Tibial artery (tissue), 4 donors: ENCODE results near the gene ENTPD8.
"Not testable (repeated sequence)": the region's sequence is repeated elsewhere in the genome, so short reads cannot be mapped to it uniquely, and the experiment has no call there.

Experiments
- DNase-seq, 2 donors: peaks; one replicate each; pipeline ENCODE4 v3.0.0-alpha.2; 2019
- H3K27ac ChIP-seq, 2 donors: fragments of 200-600 bp; sonication (generic) in 1 of 2; 1 replicate in 1 of 2; 2 replicates in 1 of 2; pipeline ENCODE4 v1.5.1; 2018 to 2019; ENCODE audit warnings: mild to moderate bottlenecking in 1 of 2
- H3K27me3 ChIP-seq, 2 donors: fragments of 200-600 bp; sonication (generic) in 1 of 2; one replicate each; pipeline versions ENCODE4 v1.5.1 to v1.6.0; 2016 to 2019
- H3K36me3 ChIP-seq, 3 donors: fragments of 200-600 bp; sonication (generic) in 2 of 3; one replicate each; pipeline ENCODE4 v1.5.1; 2016 to 2019; ENCODE audit warnings: mild to moderate bottlenecking in 2 of 3
- H3K4me1 ChIP-seq, 4 donors: fragments of 200-600 bp; sonication (generic) in 2 of 4; 1 replicate in 3 of 4; 2 replicates in 1 of 4; pipeline ENCODE4 v1.5.1; 2016 to 2019
- H3K4me3 ChIP-seq, 2 donors: fragments of 200-600 bp; sonication (generic) in 1 of 2; 1 replicate in 1 of 2; 2 replicates in 1 of 2; pipeline ENCODE4 v1.5.1; 2018 to 2019; ENCODE audit warnings: mild to moderate bottlenecking in 2 of 2
- H3K9me3 ChIP-seq, 3 donors: fragments of 200-600 bp; sonication (generic) in 1 of 3; one replicate each; pipeline ENCODE4 v1.5.1; 2016 to 2019
- intact Hi-C: fragments of 100-400 bp; cut with DNase I; formaldehyde crosslinking; loops from one replicate; pipeline ENCODE4 v1.15.0; 2023; ENCODE audit warnings: low total_unique reads
- TF ChIP-seq, protein P1 (sequence below), 2 experiments: fragments of 200-600 bp in 1 of 2; fragments of 450-650 bp in 1 of 2; IDR thresholded peaks; one replicate each; pipeline ENCODE4 v1.5.1; 2017 to 2019; ENCODE audit warnings: antibody characterized with exemption in 2 of 2, mild to moderate bottlenecking in 1 of 2, moderate library complexity in 1 of 2

ENTPD8 gene

DNA sequence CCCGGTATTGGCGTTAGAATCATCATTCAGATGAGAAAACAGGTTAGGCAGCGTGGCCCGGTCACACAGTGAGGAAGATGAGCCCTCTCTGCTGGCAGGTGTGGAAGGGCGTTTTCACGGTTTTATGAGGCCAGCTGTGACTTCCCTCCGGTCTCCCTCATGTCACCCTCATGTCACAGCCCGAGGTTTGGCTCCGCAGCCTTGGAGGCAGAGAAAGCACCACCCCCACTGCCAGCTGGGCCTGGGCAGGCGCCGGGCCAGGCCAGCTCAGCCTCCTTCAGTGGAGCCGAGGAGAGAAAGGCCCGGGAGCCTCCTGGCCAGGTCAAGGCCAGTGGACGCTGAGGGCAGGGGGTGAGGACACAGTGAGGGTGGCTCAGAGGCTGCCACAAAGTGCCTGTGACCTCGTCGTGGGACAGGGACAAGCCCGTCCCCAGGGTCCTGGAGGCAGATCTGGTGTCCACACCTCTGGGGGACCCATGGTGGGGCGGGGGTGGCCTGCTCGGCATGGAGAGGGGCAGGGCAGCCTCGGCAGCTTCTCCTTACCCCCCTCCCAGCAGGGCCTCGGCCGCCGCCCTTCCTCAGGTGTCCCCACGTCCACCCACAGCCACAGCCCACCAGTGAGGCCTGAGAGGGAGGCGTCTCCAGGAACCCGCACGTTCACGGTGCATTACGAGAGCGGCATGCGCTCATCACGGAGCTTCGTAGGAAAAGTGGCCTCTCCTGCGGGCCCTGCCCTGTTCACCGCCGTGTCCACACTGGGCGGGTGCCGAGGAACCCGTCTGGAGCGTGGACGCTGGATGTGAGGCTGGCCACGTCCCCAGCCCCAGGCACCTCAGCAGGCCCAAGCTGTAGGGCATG lies 50.4 kb downstream of the ENTPD8 start:
- H3K27ac ChIP-seq: no peak overlapping the region
- no peaks in the 10 kb centered on the region for H3K9me3 ChIP-seq
- peak in 1 of 2 donors; percentile 53 for DNase-seq
- TF ChIP-seq, protein P1, sequence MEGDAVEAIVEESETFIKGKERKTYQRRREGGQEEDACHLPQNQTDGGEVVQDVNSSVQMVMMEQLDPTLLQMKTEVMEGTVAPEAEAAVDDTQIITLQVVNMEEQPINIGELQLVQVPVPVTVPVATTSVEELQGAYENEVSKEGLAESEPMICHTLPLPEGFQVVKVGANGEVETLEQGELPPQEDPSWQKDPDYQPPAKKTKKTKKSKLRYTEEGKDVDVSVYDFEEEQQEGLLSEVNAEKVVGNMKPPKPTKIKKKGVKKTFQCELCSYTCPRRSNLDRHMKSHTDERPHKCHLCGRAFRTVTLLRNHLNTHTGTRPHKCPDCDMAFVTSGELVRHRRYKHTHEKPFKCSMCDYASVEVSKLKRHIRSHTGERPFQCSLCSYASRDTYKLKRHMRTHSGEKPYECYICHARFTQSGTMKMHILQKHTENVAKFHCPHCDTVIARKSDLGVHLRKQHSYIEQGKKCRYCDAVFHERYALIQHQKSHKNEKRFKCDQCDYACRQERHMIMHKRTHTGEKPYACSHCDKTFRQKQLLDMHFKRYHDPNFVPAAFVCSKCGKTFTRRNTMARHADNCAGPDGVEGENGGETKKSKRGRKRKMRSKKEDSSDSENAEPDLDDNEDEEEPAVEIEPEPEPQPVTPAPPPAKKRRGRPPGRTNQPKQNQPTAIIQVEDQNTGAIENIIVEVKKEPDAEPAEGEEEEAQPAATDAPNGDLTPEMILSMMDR (IDR thresholded peaks at IDR 0.05): no peak
- no peaks in the 10 kb centered on the region for H3K27me3 ChIP-seq
- H3K4me1 ChIP-seq: no peaks in the 10 kb centered on the region
- intact Hi-C loops: loop anchor here (5.0 kb wide), 1 partner anchor 1008 kb away; no protein-coding TSS in a partner anchor
- no peak overlapping the region for H3K4me3 ChIP-seq
- H3K36me3 ChIP-seq: peaks cover 0 to 53% (median 19%) of the 10 kb centered on the region in 3 donors

DNA sequence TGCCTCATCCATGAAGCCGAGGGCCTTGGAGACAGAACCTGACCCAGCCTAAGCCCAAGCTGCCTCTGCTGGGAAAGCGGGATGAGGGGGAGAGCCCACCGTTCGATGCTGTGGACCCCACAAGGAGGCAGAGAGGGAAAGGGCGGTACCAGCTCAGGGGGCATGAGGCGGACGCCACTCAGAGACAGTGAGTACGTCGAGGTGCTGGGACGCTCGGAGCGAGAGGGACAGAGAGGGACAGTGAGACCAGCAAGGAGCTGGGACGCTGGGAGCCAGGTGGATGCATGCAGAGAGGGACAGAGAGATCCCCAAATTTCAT lies 51.8 kb downstream of the ENTPD8 start:
- Histone ChIP-seq H3K27me3 (no peaks in the 10 kb centered on the region), H3K27ac (no peak overlapping the region), H3K9me3 (no peaks in the 10 kb centered on the region), H3K36me3 (peaks cover 0 to 52% (median 16%) of the 10 kb centered on the region in 3 donors), H3K4me3 (no peak overlapping the region), H3K4me1 (no peaks in the 10 kb centered on the region)
- DNase-seq: no peak
- intact Hi-C loops: no loop called here
- TF ChIP-seq, protein P1 (IDR thresholded peaks at IDR 0.05): no peak

DNA sequence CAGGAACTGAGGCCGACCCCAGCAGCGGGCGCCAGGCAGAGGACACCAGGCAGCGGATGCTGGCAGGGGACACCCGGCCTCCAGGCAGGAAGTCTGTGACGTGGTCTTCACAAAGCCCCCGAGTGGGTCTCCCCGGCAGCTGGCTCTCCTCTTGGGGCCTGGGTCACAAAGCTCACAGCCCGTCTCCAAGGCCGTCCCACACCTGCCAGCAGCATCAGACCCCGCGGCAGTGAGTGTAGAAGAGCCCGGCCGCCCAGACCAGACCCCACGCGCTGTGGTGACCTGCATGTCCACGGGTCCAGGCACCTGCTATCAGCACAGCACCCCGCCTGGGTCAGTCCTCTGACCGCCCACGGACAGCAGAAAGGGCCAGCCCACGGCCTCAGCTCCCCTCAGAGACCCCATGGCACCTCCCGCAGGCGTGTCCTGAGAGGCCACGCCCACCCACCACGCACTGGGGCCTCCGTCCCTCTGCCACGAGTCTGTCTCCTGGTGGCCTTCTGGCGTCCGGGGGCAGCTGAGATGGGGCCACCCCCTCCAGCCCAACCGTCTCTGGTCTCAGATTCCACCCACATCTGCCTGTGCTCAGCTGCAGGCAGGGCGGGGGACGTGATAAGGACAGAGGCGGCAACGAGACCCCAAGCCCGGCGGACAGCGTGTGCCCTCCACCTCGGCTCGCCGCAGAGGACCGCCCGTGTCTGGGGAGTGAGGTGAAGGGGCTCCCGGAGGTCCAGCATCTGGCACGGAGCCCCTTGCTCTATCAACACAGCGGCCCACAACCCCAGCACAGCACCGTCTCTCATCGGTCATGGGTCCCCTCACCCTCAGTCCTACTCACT lies 52.3 kb downstream of the ENTPD8 start:
- TF ChIP-seq, protein P1 (IDR thresholded peaks at IDR 0.05): no peak
- intact Hi-C loops: no loop called here
- Histone ChIP-seq H3K27ac (no peak overlapping the region), H3K36me3 (peaks cover 0 to 52% (median 16%) of the 10 kb centered on the region in 3 donors), H3K9me3 (no peaks in the 10 kb centered on the region), H3K4me1 (no peaks in the 10 kb centered on the region), H3K27me3 (no peaks in the 10 kb centered on the region), H3K4me3 (no peak overlapping the region)
- peak in 1 of 2 donors; percentile 61 for DNase-seq

DNA sequence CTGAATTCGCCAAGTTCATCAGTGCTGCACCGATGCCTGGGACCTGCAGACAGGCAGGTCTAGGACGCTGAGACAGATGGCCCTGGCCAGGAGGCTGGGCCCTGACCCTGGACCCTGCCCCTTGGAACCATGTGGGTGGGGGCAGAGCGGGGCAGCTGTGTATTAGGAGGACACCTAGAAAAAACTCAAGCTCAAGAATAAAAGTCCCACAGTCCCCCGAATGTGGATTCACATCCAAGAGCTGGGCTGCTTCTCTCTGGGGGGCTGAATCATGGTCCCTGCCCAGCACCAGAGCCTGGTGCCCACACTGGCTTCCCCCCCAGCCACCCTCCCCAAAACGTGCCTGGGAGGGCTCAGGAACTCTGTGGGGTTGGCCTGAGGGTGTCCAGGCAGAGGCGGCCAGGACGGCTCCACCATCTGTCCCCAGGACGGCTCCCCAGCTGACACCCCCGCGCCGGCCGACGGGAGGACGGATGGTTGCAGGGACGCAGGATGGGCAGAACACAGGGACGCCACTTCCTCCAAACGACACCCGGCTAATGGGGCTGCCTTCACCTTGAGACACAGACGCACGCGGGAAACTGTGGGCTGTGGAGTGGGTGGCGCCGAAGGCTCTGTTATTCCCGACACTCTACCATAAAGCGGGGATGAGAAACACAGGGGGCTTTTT lies 53.1 kb downstream of the ENTPD8 start:
- TF ChIP-seq, protein P1 (IDR thresholded peaks at IDR 0.05): no peak
- H3K27me3 ChIP-seq: no peaks in the 10 kb centered on the region
- H3K4me3 ChIP-seq: no peak overlapping the region
- peak in 1 of 2 donors; percentile 51 for DNase-seq
- H3K36me3 ChIP-seq: peaks cover 0 to 47% (median 8%) of the 10 kb centered on the region in 3 donors
- no peak overlapping the region for H3K27ac ChIP-seq
- no peaks in the 10 kb centered on the region for H3K9me3 ChIP-seq
- intact Hi-C loops: no loop called here
- no peaks in the 10 kb centered on the region for H3K4me1 ChIP-seq

DNA sequence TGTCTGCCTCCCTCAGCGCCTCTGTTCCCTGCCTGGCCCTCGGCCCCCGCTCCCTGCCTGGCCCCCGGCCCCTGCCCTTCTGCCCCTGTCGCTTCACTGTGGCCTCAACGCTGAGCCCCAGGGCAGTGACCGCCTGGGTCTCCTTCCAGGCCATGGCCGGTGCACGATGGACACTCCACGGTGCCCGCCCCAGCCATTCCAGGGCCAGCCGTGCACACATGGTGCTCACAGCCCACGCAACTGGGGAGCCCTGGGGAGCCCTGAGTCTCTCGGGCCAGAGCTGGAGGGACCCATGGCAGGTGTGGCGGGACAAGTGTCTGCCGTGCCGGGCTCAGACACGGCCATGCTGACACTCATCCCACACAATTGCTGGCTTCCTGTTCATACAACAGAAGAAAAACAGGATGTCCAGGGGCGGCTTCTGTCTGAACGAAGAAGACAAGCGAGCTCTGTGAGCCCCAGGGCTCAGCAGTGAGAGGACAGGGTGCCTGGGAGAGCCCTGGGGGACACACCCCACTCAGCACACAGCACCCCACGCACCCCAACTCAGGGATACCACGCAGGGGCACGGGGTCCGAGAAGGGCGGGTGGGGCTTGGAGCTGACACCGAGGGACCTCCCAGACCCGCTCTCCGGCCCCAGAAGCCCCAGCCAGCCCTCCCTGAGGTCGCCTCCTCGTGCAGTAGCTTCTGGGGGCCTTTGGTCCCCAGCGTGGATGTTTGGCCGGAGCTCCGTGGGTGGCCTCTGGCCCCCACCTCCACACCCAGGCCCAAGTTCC lies 53.9 kb downstream of the ENTPD8 start:
- Histone ChIP-seq H3K4me3 (no peak overlapping the region), H3K9me3 (no peaks in the 10 kb centered on the region), H3K27me3 (no peaks in the 10 kb centered on the region), H3K27ac (no peak overlapping the region), H3K4me1 (no peaks in the 10 kb centered on the region), H3K36me3 (peaks cover 0 to 47% (median 7%) of the 10 kb centered on the region in 3 donors)
- DNase-seq: peak in 1 of 2 donors; percentile 56
- TF ChIP-seq, protein P1 (IDR thresholded peaks at IDR 0.05): no peak
- intact Hi-C loops: no loop called here

DNA sequence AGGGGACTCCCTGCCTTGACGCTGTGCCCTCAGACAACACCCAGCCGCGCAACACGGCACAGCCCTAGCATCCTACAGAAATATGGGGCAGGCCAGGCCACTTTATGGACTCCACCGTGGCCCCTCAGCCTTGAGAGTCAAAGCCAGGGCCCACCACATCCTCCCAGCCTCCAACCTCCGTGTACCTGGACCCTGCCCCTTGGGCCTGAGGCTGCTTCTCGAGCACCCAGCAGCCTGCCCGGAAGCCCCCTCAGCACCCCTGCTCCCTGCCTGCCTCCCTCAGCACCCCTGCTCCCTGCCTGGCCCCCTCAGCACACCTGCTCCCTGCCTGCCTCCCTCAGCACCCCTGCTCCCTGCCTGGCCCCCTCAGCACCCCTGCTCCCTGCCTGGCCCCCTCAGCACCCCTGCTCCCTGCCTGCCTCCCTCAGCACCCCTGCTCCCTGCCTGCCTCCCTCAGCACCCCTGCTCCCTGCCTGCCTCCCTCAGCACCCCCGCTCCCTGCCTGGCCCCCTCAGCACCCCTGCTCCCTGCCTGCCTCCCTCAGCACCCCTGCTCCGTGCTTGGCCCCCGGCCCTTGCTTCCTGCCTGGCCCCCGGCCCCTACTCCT lies 54.5 kb downstream of the ENTPD8 start:
- intact Hi-C loops, H3K9me3 ChIP-seq, DNase-seq, H3K27ac ChIP-seq, H3K4me1 ChIP-seq, H3K4me3 ChIP-seq, H3K27me3 ChIP-seq: not testable (repeated sequence)
- H3K36me3 ChIP-seq: peaks cover 0 to 43% (median 7%) of the 10 kb centered on the region in 3 donors
